Kidney tubule cell (primary cell): ENCODE results near the gene FAAP100.

ENCODE experiments used
- DNase-seq: peaks from one replicate; pipeline ENCODE4 v3.0.0-alpha.2; 2018; ENCODE audit warnings: low spot score

FAAP100 gene

DNA sequence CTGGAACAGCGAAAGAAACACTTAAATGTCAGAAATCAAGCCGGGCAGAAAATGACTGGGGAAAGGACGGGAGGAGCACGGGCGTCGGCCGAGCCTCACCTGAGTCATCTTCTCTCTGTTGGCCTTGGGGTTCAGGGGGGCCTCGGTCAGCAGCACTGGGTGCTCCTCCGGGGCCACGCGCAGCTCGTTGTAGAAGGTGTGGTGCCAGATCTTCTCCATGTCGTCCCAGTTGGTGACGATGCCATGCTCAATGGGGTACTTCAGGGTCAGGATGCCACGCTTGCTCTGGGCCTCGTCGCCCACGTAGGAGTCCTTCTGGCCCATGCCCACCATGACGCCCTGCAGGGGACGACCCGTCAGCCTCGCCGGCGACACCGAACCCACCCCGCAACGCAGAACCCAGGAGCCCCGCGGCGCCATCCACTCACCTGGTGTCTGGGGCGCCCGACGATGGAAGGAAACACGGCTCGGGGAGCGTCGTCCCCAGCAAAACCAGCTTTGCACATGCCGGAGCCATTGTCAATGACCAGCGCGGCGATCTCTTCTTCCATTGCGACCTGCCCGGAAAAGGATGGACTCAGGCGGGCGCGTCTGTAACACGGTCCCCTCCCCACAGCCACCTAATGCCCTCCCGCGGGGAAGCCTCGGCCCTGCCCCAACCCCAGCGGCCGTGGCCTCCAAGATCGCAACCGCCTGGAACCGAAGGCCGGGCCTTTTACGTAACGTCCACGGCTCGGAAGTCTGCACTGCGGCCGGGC is 40.2 kb downstream of the FAAP100 start:
- DNase-seq, result peak; percentile 58

DNA sequence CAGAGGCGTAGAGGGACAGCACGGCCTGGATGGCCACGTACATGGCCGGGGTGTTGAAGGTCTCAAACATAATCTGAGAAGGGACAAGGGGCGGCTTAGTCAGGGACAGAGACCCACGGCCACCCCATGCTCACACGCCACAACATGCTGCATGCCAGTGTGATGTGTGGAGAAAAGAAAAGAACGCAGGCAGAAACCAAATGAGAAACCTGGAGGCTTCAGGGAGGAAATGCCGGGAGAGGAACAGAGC is 40.7 kb downstream of the FAAP100 start:
- no peak for DNase-seq

DNA sequence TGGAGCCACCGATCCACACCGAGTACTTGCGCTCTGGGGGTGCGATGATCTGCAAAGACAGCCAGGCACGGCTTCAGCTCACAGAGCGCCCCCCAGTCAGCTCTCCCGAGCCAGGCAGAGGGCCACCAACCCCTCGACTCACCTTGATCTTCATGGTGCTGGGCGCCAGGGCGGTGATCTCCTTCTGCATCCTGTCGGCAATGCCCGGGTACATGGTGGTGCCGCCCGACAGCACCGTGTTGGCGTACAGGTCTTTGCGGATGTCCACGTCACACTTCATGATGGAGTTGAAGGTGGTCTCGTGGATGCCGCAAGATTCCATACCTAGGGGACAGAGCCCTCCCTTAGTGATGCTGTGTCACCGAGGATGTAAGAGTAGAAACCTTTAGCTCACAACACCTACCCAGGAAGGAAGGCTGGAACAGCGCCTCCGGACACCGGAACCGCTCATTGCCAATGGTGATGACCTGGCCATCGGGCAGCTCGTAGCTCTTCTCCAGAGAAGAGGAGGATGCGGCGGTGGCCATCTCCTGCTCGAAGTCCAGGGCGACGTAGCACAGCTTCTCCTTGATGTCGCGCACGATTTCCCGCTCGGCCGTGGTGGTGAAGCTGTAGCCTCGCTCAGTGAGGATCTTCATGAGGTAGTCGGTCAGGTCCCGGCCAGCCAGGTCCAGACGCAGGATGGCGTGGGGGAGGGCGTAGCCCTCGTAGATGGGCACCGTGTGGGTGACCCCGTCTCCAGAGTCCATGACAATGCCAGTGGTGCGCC is 41.2 kb downstream of the FAAP100 start:
- peak; percentile 59 for DNase-seq

DNA sequence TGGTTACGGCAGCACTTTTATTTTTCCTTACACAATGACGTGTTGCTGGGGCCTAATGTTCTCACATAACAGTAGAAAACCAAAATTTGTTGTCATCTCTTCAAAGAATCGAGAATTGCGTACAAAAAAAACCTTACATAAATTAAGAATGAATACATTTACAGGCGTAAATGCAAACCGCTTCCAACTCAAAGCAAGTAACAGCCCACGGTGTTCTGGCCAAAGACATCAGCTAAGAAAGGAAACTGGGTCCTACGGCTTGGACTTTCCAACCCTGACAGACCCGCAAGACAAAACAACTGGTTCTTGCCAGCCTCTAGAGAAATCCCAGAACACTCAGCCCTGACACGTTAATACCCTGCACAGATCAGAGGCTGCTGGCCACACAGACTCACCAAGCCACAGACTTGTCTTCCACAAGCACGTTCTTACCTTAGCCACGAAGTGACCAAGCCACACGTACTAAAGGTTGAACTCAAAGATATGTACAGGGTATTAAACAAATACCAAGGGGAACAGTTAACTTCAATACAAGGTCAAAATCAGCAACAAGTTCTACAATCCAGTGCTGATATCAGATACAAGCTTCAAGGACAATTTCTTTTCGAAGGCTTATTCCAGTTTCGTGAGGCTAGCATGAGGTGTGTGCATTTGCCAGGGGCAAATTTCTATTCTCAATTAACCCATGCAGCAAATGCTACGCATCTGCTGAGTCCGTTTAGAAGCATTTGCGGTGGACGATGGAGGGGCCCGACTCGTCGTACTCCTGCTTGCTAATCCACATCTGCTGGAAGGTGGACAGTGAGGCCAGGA is 42.0 kb downstream of the FAAP100 start:
- peak; percentile 29 for DNase-seq

DNA sequence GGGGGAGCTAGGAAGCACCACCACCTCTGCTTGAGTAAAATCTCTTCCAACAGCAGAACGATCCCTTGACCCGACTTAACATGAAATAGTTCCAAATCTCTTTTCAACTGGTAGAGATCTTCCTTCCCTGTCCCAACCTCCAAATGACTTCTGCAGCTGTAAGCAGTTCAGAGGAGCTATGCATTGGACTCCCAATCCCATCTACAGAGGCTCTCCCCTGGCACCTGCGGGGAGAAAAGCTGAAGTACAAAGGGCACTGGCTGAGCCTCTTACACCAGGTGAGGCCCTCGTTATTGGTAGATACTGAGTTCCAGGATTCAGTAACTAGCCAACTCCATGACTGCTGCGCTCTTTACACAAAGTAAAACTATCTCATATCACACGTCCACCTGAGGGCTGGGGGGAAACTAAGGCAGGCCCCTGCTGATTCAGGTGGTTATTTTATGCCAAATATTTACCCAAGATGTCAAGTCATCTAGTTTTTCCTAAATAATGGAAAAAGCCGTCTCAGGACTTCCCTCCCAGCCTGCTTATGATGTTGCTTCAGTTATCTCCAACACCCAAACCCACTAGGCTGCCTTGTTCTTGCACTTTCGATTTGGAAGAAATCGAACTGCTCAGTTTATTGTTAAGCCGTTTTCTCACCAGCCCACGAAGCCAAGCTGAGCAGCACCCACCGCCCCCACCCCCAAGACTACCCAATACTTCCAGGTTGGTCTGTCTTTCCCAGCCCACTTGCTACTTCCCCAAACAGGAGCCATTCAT is 42.8 kb downstream of the FAAP100 start:
- DNase-seq, result peak; percentile 29

DNA sequence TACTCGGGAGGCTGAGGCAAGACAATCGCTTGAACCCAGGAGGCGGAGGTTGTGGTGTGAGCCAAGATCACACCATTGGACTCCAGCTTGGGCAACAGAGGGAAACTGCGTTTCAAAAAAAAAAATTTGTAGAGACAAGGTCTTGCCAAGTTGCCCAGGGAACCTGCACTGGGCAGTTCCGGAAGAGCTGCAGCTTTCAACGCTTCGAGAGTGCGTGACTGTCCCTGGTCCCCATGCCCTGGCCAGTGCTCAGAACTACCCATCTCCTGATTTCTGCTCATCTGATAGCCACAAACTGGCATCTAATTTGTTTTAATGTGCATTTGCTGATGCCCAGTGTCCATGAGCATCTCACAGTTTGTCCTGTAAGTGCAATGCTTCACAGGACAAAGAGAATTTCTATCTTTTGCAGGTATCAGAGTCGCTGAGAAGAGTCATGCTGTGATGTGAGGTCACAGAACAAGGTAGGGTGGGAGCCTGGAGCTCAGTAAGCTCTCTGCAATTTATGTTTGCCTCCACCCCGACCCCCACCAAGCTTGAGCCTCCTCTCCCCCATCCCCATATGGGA is 43.4 kb downstream of the FAAP100 start:
- peak; percentile 75 for DNase-seq

DNA sequence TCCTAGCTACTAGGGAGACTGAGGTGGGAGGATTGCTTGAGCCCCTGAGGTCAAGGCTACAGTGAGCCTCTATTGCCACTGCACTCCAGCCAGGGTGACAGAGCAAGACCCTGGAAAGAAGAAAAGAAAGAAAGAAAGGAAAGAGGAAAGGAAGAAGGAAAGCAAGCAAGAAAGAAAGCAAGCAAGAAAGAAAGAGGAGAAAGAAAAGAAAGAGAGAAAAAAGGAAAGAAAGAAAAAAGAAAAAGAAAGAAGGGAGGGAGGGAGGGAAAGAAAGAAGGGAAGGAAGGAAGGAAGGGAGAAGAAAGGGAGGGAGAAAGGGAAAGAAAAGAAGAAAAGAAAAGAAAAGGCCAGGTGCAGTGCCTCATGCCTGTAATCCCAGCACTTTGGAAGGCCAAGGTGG is 48.5 kb downstream of the FAAP100 start:
- DNase-seq, result no peak

DNA sequence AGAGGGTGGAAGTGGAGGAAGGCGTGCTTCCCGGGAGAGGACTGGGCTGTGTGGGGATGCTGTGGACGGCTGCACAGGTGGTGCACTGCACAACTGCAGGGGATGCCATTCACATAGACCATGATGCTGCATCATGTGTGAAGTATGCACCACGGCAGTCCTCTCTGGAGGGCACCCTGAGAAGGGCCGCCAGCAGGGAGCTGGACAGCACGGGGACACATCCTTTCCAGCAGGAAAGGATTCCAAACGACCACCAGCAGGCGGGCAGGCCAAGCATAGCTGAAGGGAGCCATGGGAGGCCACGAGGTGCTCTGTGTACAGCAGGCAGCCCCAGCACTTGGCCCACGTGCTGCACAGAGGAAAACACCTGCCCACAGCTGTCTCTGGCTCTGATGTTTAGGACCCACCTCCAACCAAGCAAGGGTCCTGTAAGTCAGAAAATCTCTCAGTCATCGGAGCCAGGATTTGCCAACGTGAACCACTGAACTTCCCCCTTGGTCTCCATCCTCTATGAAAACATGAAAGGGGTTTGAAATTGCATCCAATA is 49.6 kb downstream of the FAAP100 start:
- DNase-seq, result no peak

DNA sequence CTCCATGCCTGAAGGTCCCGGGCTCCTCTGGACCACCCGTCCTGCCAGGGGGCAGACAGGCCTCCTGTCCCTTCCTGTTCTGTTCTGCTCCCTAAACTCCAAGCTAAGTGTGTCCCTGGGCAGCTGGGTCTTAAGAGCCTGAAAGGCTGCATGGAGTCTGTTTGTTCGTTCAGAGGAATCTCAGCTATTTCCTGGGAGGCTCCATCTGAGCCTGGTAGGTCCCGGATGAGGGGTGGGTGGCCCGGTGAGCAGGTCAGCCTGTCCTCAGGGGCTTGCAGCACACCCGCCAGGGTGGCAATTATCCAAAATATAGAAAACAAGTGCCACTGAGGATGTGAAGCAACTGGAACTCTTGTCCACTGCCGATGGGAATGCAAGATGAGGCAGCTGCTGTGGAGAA is 52.1 kb downstream of the FAAP100 start:
- DNase-seq, result no peak

DNA sequence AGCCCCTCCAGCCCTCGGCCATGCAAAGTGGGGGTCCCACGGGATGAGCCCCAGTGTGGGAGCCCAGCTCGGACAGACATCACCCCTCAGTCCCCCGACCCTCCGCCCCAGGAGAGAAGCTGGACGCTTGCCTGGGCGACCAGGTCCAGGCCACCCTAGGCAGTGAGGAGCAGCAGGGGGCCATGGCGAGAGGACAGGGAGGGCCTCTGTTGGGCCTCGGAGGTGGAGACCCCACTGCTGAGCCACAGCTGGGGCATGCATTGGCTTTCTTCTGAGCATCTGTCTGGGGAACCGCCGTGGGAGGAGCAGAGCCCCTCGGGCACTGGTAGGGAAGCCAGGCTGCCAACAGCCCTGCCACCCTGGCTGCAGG is 52.6 kb downstream of the FAAP100 start:
- DNase-seq, result no peak

DNA sequence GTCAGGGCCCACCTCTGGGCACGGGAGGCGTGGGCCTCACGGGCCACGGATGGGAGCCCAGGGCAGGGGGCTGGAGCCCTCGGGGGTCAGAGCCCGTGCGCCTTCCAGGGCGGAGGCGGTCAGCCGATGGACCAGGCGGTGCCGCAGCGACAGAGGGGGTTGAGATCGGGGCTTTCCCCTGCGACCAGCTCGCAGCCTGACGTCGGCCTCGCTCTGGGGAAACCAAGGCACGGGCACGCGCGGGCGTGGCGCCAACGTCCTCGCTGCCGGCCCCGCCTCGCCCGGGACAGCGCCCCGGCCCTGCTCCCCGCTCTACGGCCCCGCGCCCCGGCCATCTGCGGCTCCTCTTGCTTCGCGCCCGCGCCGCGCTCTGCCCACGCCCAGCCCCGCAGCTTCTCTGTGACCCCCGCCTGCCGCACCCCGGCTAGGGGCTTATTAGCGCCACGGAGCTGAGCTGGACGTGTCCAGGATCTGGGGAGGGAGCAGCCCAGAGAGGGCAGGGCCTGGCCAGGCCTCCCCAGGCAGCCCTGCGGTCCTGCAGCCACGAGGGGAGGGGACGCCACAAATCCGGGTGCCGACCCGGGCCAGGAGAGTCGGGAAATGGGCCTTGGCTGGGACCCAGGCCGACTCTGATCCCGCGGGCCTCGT is 53.1 kb downstream of the FAAP100 start:
- DNase-seq, result no peak

DNA sequence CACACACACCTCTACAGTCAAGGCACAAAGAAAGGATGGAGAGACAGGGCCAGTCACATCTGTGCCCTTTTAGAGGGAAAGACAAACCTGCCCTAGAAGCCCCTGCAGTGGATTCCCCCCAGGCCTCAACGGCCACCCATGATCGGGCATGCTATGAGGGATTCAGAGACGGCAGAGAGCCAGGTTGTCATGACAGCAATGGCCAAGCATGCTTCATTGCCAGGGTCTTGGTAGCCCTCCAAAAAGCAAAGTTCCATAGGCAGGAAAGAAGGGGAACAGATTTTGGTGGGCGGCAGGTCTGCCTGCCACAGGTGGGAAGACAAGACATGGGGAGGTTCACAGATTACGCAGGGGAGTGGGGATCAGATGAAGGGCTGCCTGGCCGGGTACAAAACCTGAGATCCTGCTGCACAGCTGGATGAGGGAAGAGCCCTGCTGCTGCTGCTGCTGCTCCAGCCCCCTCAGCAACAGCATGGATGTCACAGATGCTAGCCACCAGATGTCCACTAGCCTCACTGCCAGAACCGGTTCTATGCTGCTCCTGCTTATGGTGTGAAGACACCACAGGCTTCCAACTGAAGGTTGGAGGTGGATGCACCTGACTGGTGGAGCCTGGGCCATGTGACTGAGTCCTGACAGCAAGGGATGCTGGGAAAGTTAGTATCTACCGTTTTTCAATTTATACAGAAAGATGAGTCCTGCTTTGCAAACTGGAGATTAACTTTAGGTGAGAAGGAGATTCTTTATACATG is 57.4 kb downstream of the FAAP100 start:
- DNase-seq, result no peak

DNA sequence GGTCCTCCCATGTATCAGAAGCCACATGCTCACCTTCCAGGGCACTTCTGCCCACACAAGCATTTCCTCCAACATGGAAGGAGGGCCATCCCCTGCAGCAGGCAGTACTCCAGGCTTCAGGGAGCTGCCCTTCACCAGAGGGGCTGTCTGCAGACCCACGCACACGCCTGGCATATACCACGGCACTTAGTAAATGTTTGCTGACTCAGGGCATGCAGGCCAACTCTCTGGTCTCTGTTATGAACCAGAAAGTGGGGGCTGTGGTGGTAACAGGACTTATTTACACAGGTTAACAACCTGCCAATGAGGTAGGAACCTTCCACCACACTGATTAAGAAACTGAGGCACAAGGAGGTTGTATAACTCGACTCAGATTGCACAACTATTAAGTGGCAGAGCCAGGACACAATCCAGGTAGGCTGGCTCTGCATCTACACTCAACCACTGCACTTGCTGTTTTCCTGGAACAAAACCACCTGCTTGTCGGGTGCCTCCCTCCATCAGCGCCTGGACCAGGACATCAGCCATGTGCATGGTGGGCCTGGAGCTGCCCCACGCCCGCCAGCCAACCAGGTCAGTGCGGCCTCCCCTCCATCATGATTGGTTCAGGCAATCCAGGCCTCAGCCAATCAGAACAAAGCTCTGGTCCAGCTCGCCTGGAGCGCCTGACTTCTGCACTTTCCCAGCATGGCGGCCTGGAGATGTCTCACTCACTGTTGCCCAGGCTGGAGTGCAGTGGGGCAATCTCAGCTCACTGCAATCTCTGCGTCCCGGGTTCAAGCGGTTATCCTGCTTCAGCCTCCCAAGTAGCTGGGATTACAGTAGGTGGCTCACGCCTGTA is 58.7 kb downstream of the FAAP100 start:
- DNase-seq, result no peak

DNA sequence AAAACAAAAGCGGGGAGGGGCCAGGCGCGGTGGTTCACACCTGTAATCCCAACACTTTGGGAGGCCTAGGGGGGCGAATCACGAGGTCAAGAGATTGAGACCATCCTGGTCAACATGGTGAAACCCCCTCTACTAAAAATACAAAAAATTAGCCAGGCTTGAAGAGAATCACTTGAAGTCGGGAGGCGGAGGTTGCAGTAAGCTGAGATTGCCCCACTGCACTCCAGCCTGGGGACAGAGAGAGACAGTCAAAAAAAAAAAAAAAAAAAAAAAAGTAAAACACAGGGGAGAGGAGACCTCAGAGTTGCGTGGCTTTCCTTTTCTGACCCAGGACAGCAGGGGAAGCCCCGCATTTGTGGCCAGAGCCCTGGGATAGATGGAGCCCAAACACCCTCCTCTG is 59.4 kb downstream of the FAAP100 start:
- no peak for DNase-seq

DNA sequence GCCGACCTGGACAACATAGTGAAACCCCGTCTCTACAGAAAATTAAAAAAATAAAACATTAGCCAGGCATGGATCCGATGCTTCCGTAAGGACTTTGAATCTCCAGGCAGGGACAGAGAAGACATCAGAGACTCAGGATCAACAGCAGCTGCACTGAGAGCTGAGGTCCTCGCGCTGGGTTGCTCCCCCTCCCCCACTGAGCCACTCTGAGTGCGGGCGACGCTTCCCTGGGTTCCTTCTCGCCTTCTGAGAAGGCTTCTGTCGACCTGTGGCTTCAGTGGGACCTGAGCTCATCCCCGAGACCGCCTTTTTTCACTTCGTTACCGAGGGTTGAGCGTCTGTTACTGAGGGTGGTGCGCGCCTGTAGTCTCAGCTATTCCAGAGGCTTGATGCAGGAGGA is 60.0 kb downstream of the FAAP100 start:
- DNase-seq, result no peak

DNA sequence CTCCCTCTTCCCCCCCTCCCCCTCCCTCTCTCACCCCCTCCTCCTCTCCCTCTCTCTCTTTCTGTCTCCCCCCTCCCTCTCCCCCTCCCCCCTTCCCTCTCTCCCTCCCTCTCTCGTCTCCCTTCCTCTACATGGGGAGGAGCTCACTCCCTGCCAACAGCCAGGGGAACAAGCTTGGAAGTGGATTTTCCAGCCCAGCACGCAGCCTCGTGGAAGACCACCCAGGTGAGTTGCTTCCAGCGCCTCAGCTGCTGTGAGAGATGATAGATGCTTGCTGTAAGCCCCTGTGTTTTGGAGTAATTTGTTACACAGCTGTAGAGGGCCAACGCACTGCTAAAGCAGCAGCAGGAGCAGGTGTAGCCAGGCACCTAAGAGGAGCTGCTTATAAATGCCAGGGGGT is 60.4 kb downstream of the FAAP100 start:
- no peak for DNase-seq

DNA sequence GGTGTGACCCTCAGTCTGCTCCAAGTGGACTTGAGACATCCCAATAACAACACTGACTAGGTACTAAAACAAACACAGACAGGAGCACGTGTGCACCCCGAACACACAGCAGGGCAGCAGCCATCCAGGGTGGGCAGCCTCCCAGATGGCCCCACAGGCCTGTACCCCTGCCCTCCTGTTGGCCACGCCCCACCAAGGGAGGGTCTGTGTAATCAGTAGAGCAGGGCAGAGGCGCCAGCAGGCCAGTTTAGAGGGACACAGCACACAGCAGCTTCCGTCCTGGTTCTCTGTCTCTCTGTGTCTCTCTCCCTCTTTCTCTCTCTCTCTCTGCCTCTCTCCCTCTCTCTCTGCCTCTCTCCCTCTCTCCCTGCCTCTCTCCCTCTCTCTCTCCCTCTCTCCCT is 61.0 kb downstream of the FAAP100 start:
- DNase-seq, result no peak

DNA sequence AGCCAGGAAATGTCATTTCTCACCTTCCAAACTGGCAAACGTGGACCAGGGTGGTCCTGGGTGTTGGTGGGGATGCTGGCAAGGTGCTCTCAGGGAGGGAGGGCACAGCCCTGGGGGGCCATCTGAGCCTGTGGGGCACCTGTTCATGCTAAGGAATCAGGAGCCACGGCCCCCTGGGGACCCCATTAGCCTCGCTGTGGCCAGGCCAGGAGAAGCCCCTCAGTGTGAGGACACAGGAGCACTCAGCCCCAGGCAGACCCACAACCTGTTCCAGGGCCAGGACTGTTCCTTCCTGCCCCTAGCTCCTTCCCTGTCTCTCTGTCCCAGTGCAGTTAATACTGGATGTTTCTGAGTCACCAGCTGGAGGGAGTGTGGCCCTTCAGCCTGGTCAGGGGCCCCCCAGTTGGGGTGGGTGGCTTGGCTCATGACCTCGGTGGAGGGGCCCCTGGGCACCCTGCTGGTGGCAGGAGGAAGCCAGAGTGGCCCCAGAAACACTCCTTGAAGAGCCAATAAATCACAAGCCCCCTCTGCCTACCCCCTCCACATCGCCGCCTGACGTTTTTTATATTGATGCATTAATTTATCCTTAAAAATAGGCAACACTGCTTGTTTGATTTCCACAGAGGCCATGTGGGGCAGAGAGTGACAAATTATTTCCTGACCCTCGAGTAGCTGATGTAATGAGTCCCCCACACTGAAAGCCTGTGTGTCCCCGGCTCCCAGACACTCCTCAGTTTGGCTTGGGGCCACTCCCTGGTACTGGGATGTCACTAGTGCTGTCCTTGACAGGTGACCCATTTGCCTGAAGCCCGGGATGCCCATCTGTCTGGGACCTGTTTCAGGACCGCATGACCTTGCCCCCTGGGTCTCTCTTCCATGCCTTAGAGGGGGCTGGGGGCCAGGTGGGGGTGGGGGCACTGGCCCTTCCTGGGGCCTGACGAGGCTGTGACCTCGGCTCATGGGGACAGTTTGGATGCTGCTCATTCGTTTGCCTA is 61.9 kb downstream of the FAAP100 start:
- DNase-seq, result no peak
